ENCODE results near the gene RRAS.

GRCh38 chr19:49687150-49687549 lies 47.2 kb upstream of the RRAS start:
- TF ChIP-seq, protein P1, sequence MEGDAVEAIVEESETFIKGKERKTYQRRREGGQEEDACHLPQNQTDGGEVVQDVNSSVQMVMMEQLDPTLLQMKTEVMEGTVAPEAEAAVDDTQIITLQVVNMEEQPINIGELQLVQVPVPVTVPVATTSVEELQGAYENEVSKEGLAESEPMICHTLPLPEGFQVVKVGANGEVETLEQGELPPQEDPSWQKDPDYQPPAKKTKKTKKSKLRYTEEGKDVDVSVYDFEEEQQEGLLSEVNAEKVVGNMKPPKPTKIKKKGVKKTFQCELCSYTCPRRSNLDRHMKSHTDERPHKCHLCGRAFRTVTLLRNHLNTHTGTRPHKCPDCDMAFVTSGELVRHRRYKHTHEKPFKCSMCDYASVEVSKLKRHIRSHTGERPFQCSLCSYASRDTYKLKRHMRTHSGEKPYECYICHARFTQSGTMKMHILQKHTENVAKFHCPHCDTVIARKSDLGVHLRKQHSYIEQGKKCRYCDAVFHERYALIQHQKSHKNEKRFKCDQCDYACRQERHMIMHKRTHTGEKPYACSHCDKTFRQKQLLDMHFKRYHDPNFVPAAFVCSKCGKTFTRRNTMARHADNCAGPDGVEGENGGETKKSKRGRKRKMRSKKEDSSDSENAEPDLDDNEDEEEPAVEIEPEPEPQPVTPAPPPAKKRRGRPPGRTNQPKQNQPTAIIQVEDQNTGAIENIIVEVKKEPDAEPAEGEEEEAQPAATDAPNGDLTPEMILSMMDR (IDR thresholded peaks at IDR 0.05), result no peak
- TF ChIP-seq POLR2A (IDR thresholded peaks at IDR 0.05), result no peak
- TF ChIP-seq EP300 (IDR thresholded peaks at IDR 0.05), result no peak

Data from ovary (tissue), 3 donors.